C4-2B (cell line): ENCODE results near the gene IGSF9.

ENCODE experiments used
- ZFX ChIP-seq: fragments of 450-650 bp; IDR thresholded peaks from 2 replicates; pipeline ENCODE4 v1.6.1; 2017
- TF ChIP-seq, protein P1 (sequence below): fragments of 450-650 bp; conservative IDR thresholded peaks from 2 replicates; pipeline ENCODE4 v1.5.1; 2017; ENCODE audit warnings: mild to moderate bottlenecking

DNA sequence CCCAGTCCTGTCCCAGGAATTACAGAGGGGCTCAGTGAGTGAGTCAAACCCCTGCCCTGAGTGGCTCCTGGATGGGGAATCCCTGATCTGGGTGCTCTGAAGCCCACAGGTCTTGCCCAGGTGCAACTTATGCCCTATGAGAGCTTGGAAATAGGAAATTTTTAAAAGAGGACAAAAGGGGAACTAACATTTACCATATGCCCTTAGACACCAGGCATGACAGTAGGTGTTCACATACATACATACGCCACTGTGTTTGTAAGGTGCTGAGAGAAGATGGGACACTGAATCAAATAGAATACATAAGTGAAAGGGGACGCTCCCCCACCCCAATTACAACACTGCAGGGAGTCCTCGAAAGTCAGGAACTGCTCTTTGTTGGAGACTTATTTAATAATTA lies 46.9 kb downstream of the IGSF9 start:
- TF ChIP-seq, protein P1, sequence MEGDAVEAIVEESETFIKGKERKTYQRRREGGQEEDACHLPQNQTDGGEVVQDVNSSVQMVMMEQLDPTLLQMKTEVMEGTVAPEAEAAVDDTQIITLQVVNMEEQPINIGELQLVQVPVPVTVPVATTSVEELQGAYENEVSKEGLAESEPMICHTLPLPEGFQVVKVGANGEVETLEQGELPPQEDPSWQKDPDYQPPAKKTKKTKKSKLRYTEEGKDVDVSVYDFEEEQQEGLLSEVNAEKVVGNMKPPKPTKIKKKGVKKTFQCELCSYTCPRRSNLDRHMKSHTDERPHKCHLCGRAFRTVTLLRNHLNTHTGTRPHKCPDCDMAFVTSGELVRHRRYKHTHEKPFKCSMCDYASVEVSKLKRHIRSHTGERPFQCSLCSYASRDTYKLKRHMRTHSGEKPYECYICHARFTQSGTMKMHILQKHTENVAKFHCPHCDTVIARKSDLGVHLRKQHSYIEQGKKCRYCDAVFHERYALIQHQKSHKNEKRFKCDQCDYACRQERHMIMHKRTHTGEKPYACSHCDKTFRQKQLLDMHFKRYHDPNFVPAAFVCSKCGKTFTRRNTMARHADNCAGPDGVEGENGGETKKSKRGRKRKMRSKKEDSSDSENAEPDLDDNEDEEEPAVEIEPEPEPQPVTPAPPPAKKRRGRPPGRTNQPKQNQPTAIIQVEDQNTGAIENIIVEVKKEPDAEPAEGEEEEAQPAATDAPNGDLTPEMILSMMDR = no peak
- TF ChIP-seq ZFX = no peak
